CD4-positive, alpha-beta T cell treated with Interleukin-15 for 1 hour (primary cell): ENCODE data around the gene MORF4L1.
"Not testable (repeated sequence)": the region's sequence is repeated elsewhere in the genome, so short reads cannot be mapped to it uniquely, and the experiment has no call there.

Experiments used
- DNase-seq: peaks from one replicate; pipeline ENCODE4 v3.0.0-alpha.2; 2020

MORF4L1 gene

GRCh38 chr15:78872155-78872971 lies at the start of gene MORF4L1:
Gene MORF4L1, plus strand, starts transcription at chr15:78872890. Its CDS starts 128 bp downstream, at chr15:78873018.
- DNase-seq = peak; percentile 98

- no peak for DNase-seq
Measured at GRCh38 chr15:78828920-78829319, 43.8 kb upstream of the MORF4L1 start.

GRCh38 chr15:78830514-78831228 lies 42.0 kb upstream of the MORF4L1 start:
- no peak for DNase-seq

- no peak for DNase-seq
Measured at GRCh38 chr15:78831229-78832207, 41.2 kb upstream of the MORF4L1 start.

- DNase-seq = no peak
Measured at GRCh38 chr15:78836333-78836732, 36.4 kb upstream of the MORF4L1 start.

- DNase-seq = no peak
Measured at GRCh38 chr15:78837131-78837530, 35.6 kb upstream of the MORF4L1 start.

- no peak for DNase-seq
Measured at GRCh38 chr15:78837543-78837942, 35.1 kb upstream of the MORF4L1 start.

- no peak for DNase-seq
Measured at GRCh38 chr15:78838489-78838888, 34.2 kb upstream of the MORF4L1 start.

GRCh38 chr15:78839151-78839550 lies 33.5 kb upstream of the MORF4L1 start:
- not testable (repeated sequence) for DNase-seq

GRCh38 chr15:78840661-78841375 lies 31.9 kb upstream of the MORF4L1 start:
- no peak for DNase-seq

- DNase-seq = no peak
Measured at GRCh38 chr15:78841376-78841706, 31.3 kb upstream of the MORF4L1 start.

GRCh38 chr15:78841891-78842290 lies 30.8 kb upstream of the MORF4L1 start:
- no peak for DNase-seq

- no peak for DNase-seq
Measured at GRCh38 chr15:78842519-78842918, 30.2 kb upstream of the MORF4L1 start.

- not testable (repeated sequence) for DNase-seq
Measured at GRCh38 chr15:78846906-78847305, 25.8 kb upstream of the MORF4L1 start.

GRCh38 chr15:78847387-78847906 lies 25.2 kb upstream of the MORF4L1 start:
- not testable (repeated sequence) for DNase-seq

- DNase-seq = no peak
Measured at GRCh38 chr15:78850352-78850751, 22.3 kb upstream of the MORF4L1 start.

- no peak for DNase-seq
Measured at GRCh38 chr15:78850941-78851755, 21.5 kb upstream of the MORF4L1 start.

GRCh38 chr15:78853500-78853899 lies 19.2 kb upstream of the MORF4L1 start:
- no peak for DNase-seq

GRCh38 chr15:78854833-78855372 lies 17.8 kb upstream of the MORF4L1 start:
- no peak for DNase-seq

GRCh38 chr15:78855746-78856145 lies 16.9 kb upstream of the MORF4L1 start:
- DNase-seq = no peak
